Vagina (tissue), 2 donors: ENCODE data around the gene C5AR1.

Experiments used
- CTCF ChIP-seq, 3 experiments: fragments of 450-650 bp in 2 of 3; fragments of 200-600 bp in 1 of 3; sonication (generic) in 1 of 3; IDR thresholded peaks; one replicate each; pipeline ENCODE4 v1.5.1; 2017 to 2019; ENCODE audit warnings: antibody characterized with exemption in 3 of 3, mild to moderate bottlenecking in 2 of 3, moderate library complexity in 2 of 3
- POLR2A ChIP-seq, 2 donors: fragments of 450-650 bp; IDR thresholded peaks; one replicate each; pipeline ENCODE4 v1.6.1; 2017; ENCODE audit warnings: antibody characterized with exemption in 2 of 2, mild to moderate bottlenecking in 2 of 2, moderate library complexity in 2 of 2
- POLR2AphosphoS5 ChIP-seq, 2 donors: sonication (generic); formaldehyde crosslinking; IDR thresholded peaks; one replicate each; pipeline ENCODE4 v1.9.0; 2017; ENCODE audit warnings: antibody characterized with exemption in 2 of 2, mild to moderate bottlenecking in 2 of 2, low read depth in 1 of 2; ENCODE audit not compliant: insufficient read depth in 1 of 2

GRCh38 chr19:47352095-47352494 is 42.4 kb downstream of the C5AR1 start:
- no peak for TF ChIP-seq POLR2AphosphoS5 (IDR thresholded peaks at IDR 0.05; ENCODE audit: insufficient read depth in 1 of 2, low read depth in 1 of 2)
- TF ChIP-seq CTCF (IDR thresholded peaks at IDR 0.05) = no peak
- TF ChIP-seq POLR2A (IDR thresholded peaks at IDR 0.05) = no peak
